HepG2 (cell line): Measurements from ENCODE around the gene UEVLD. TPM values are rescaled to one million over a fixed set of nuclear protein-coding genes. Genes with fewer than 3 reads are reported as not detected.

Source experiments
- CENPX ChIP-seq: sonication (generic); formaldehyde crosslinking; IDR thresholded peaks from 2 replicates; pipeline ENCODE4 v1.9.0; 2021; ENCODE audit warnings: mild to moderate bottlenecking, missing genetic modification reagents, moderate library complexity
- DPF2 ChIP-seq: sonication (generic); formaldehyde crosslinking; IDR thresholded peaks from 2 replicates; pipeline ENCODE4 v1.4.0; 2020; ENCODE audit warnings: mild to moderate bottlenecking, low read depth, missing genetic modification reagents, borderline replicate concordance
- ESRRA ChIP-seq: sonication (generic); formaldehyde crosslinking; IDR thresholded peaks from 2 replicates; pipeline ENCODE4 v1.5.1; 2020; ENCODE audit warnings: mild to moderate bottlenecking, low read depth, missing genetic modification reagents
- JUN ChIP-seq: sonication (generic); formaldehyde crosslinking; IDR thresholded peaks from 2 replicates; pipeline ENCODE4 v1.4.0; 2020; ENCODE audit warnings: mild to moderate bottlenecking, missing genetic modification reagents
- MTA1 ChIP-seq: sonication (generic); formaldehyde crosslinking; IDR thresholded peaks from 2 replicates; pipeline ENCODE4 v1.4.0; 2020; ENCODE audit warnings: missing genetic modification reagents, mild to moderate bottlenecking, borderline replicate concordance
- MTF2 ChIP-seq: sonication (generic); formaldehyde crosslinking; IDR thresholded peaks from 2 replicates; pipeline ENCODE4 v1.5.0; 2020; ENCODE audit warnings: missing genetic modification reagents, borderline replicate concordance
- RFX1 ChIP-seq: fragments of 450-650 bp; IDR thresholded peaks from 2 replicates; pipeline ENCODE4 v1.6.1; 2017
- RXRA ChIP-seq: sonication (generic); formaldehyde crosslinking; IDR thresholded peaks from 2 replicates; pipeline ENCODE4 v1.5.1; 2020; ENCODE audit warnings: missing genetic modification reagents
- SOX5 ChIP-seq: IDR thresholded peaks from 2 replicates; pipeline ENCODE4 v1.6.1; 2016; ENCODE audit warnings: borderline replicate concordance
- TSC22D2 ChIP-seq: sonication (generic); formaldehyde crosslinking; IDR thresholded peaks from 2 replicates; pipeline ENCODE4 v1.5.1; 2020; ENCODE audit warnings: missing genetic modification reagents, mild to moderate bottlenecking, borderline replicate concordance
- YEATS2 ChIP-seq: sonication (generic); formaldehyde crosslinking; IDR thresholded peaks from 2 replicates; pipeline ENCODE4 v1.4.0; 2020; ENCODE audit warnings: missing genetic modification reagents, borderline replicate concordance
- ZBTB8A ChIP-seq: sonication (generic); formaldehyde crosslinking; IDR thresholded peaks from 2 replicates; pipeline ENCODE4 v1.4.0; 2020; ENCODE audit warnings: mild to moderate bottlenecking, low read depth, missing genetic modification reagents, borderline replicate concordance
- ZNF484 ChIP-seq: sonication (generic); formaldehyde crosslinking; IDR thresholded peaks from 2 replicates; pipeline ENCODE4 v1.5.1; 2020; ENCODE audit warnings: mild to moderate bottlenecking, low read depth, missing genetic modification reagents, borderline replicate concordance
- ZNF879 ChIP-seq: sonication (generic); formaldehyde crosslinking; IDR thresholded peaks from 2 replicates; pipeline ENCODE4 v1.8.1; 2023; ENCODE audit warnings: missing genetic modification reagents
- polyA plus RNA-seq, 8 experiments: library from polyadenylated mRNA; depleted of rRNA in 3 of 8; stranded (reverse) in 7 of 8; unstranded in 1 of 8; fragments of >200 nt; fragmentation: Illumina TruSeq in 4 of 8; extraction: Trizol in 4 of 8; gene quantifications; 2 replicates each; pipeline versions ENCODE4 v1.2.1 to v1.2.3, GENCODE V29; 2011 to 2016; ENCODE audit warnings: low read depth in 4 of 8, missing spikeins in 1 of 8, mixed read lengths in 1 of 8; ENCODE audit not compliant: insufficient read depth in 1 of 8
- total RNA-seq, 5 experiments: library from RNA; depleted of rRNA; stranded (reverse); fragments of >200 nt; fragmentation: Illumina TruSeq; extraction: Trizol; gene quantifications; 2 replicates each; pipeline ENCODE4 v1.2.3, GENCODE V29; 2016; ENCODE audit warnings: low read depth in 1 of 5
- TF ChIP-seq, protein P1 (sequence below): sonication (generic); formaldehyde crosslinking; IDR thresholded peaks from 2 replicates; pipeline ENCODE4 v1.5.0; 2020; ENCODE audit warnings: missing genetic modification reagents, mild to moderate bottlenecking, borderline replicate concordance
- TF ChIP-seq, protein P2 (sequence below): sonication (generic); formaldehyde crosslinking; IDR thresholded peaks from 2 replicates; pipeline ENCODE4 v1.4.0; 2020; ENCODE audit warnings: missing genetic modification reagents, mild to moderate bottlenecking, borderline replicate concordance
- TF ChIP-seq, protein P3 (sequence below): sonication (generic); formaldehyde crosslinking; IDR thresholded peaks from 2 replicates; pipeline ENCODE4 v1.9.0; 2021; ENCODE audit warnings: missing genetic modification reagents, borderline replicate concordance
- TF ChIP-seq, protein P4 (sequence below): IDR thresholded peaks from 2 replicates; pipeline ENCODE4 v1.6.1; 2018; ENCODE audit warnings: missing genetic modification reagents, mild to moderate bottlenecking, missing compliant biosample characterization
- TF ChIP-seq, protein P5 (sequence below): sonication (generic); formaldehyde crosslinking; IDR thresholded peaks from 2 replicates; pipeline ENCODE4 v1.4.0; 2020; ENCODE audit warnings: missing genetic modification reagents, mild to moderate bottlenecking, borderline replicate concordance

UEVLD gene
- total and polyA plus RNA-seq, 2 of the 13 experiments (the other 11 are each of a cell fraction or from before 2014, with no cell fraction given): 5.7 to 13.7 TPM

DNA sequence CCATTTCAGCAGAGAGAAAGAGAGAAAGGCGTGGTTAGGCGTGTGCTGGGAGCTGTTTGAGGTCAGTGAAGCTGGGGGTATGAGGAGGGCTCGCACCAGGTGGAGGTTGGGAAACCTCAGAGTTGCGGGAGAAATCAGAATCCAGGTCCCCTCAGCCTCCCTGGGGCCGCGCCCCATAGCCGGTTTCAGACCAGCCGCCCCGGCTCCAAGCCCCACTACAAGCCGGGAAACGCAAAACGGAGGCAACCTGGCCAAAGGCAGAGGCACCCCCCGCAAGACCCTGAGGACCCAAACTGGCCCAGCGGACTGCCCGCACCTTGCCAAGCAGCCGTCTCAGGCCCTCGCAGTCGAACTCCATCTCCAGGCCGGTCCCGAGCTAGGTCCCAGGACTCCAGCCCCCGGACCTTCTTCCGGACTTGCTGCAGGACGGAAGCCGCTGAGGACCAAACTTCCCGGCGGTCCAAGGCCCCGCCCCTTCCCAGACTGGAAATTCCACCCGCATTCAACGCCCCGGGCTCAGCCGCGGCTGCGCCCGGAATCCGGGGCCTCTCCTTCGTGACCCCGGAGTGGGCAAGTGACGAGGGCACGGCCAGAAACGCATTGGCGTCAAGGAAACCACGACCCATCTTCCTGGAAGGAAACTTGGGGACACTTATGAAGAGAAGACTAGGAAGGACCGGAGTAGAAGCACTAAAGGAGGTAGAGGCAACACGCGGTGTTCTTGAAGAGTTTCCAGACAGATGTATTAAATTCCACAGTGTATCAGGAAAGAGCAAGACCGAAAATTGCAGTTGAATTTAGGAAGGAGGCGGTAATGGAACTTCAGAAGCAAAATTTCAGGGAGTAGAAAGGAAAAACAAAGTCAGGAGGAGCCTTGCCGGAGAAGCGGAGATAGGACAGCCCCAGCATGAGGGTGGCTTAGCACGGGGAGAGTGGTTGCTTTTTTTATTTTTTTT lies at the start of gene UEVLD (continued):
- TF ChIP-seq, protein P1, sequence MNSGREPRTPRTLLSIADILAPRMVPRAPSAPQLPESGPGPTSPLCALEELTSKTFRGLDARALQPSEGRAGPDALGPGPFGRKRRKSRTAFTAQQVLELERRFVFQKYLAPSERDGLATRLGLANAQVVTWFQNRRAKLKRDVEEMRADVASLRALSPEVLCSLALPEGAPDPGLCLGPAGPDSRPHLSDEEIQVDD: no peak
- TF ChIP-seq ZBTB8A (CRISPR knock-in tag) (peak; percentile 62; the same call in 1 of the 2 replicates), TSC22D2 (no peak), RFX1 (no peak), MTA1 (peak; percentile 70; the same call in 1 of the 2 replicates), JUN (CRISPR knock-in tag) (no peak), MTF2 (CRISPR knock-in tag) (peak; percentile 83; the same call in 1 of the 2 replicates), DPF2 (CRISPR knock-in tag) (no peak; the same call in 1 of the 2 replicates), CENPX (CRISPR knock-in tag) (no peak), RXRA (peak; percentile 46; the same call in 1 of the 2 replicates), YEATS2 (peak; percentile 87; the same call in 1 of the 2 replicates), ESRRA (CRISPR knock-in tag) (peak; percentile 67), ZNF484 (CRISPR knock-in tag) (no peak), ZNF879 (CRISPR knock-in tag) (no peak), SOX5 (peak; percentile 47; the same call in 1 of the 2 replicates)
- TF ChIP-seq, protein P2, sequence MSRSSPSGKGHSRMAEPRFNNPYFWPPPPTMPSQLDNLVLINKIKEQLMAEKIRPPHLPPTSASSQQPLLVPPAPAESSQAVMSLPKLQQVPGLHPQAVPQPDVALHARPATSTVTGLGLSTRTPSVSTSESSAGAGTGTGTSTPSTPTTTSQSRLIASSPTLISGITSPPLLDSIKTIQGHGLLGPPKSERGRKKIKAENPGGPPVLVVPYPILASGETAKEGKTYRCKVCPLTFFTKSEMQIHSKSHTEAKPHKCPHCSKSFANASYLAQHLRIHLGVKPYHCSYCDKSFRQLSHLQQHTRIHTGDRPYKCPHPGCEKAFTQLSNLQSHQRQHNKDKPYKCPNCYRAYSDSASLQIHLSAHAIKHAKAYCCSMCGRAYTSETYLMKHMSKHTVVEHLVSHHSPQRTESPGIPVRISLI (CRISPR knock-in tag): peak; percentile 64
- TF ChIP-seq, protein P3, sequence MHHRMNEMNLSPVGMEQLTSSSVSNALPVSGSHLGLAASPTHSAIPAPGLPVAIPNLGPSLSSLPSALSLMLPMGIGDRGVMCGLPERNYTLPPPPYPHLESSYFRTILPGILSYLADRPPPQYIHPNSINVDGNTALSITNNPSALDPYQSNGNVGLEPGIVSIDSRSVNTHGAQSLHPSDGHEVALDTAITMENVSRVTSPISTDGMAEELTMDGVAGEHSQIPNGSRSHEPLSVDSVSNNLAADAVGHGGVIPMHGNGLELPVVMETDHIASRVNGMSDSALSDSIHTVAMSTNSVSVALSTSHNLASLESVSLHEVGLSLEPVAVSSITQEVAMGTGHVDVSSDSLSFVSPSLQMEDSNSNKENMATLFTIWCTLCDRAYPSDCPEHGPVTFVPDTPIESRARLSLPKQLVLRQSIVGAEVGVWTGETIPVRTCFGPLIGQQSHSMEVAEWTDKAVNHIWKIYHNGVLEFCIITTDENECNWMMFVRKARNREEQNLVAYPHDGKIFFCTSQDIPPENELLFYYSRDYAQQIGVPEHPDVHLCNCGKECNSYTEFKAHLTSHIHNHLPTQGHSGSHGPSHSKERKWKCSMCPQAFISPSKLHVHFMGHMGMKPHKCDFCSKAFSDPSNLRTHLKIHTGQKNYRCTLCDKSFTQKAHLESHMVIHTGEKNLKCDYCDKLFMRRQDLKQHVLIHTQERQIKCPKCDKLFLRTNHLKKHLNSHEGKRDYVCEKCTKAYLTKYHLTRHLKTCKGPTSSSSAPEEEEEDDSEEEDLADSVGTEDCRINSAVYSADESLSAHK (CRISPR knock-in tag): no peak
- TF ChIP-seq, protein P4, sequence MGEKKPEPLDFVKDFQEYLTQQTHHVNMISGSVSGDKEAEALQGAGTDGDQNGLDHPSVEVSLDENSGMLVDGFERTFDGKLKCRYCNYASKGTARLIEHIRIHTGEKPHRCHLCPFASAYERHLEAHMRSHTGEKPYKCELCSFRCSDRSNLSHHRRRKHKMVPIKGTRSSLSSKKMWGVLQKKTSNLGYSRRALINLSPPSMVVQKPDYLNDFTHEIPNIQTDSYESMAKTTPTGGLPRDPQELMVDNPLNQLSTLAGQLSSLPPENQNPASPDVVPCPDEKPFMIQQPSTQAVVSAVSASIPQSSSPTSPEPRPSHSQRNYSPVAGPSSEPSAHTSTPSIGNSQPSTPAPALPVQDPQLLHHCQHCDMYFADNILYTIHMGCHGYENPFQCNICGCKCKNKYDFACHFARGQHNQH: peak; percentile 78
- TF ChIP-seq, protein P5, sequence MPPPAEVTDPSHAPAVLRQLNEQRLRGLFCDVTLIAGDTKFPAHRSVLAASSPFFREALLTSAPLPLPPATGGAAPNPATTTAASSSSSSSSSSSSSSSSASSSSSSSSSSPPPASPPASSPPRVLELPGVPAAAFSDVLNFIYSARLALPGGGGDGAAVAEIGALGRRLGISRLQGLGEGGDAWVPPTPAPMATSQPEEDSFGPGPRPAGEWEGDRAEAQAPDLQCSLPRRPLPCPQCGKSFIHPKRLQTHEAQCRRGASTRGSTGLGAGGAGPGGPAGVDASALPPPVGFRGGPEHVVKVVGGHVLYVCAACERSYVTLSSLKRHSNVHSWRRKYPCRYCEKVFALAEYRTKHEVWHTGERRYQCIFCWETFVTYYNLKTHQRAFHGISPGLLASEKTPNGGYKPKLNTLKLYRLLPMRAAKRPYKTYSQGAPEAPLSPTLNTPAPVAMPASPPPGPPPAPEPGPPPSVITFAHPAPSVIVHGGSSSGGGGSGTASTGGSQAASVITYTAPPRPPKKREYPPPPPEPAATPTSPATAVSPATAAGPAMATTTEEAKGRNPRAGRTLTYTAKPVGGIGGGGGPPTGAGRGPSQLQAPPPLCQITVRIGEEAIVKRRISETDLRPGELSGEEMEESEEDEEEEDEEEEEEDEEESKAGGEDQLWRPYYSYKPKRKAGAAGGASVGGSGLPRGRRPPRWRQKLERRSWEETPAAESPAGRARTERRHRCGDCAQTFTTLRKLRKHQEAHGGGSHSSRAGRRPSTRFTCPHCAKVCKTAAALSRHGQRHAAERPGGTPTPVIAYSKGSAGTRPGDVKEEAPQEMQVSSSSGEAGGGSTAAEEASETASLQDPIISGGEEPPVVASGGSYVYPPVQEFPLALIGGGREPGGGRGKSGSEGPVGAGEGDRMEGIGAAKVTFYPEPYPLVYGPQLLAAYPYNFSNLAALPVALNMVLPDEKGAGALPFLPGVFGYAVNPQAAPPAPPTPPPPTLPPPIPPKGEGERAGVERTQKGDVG (CRISPR knock-in tag): no peak
